Measurements from ENCODE around the gene AKAP1.

- TF ChIP-seq CTCF (IDR thresholded peaks at IDR 0.05) = no peak
- no peak for TF ChIP-seq POLR2A (IDR thresholded peaks at IDR 0.05)
These were observed 55.3 kb downstream of the AKAP1 start for GRCh38 chr17:57140316-57140715.
